Calu3 (cell line): ENCODE results near the gene RIPOR3. TPM values are rescaled to one million over a fixed set of nuclear protein-coding genes. Genes with fewer than 3 reads are reported as not detected.

Experiments
- BruUV-seq: library from RNA; stranded (reverse); fragments of 400-500 nt; replicated peaks from 2 replicates; lab custom pipeline; 2021; lab: Mats Ljungman, UMichigan
- CTCF ChIA-PET: fragments of 300-600 bp; sonication (Branson Sonifier 250); formaldehyde crosslinking; loops from one replicate; lab custom pipeline; 2022; ENCODE audit warnings: antibody characterized with exemption; lab: Charles Lee
- DNase-seq: peaks from one replicate; pipeline ENCODE4 v3.0.0; 2022
- H3K27ac Mint-ChIP-seq: one replicate; pipeline ENCODE4 v1.8.0; 2022; ENCODE audit warnings: mixed read lengths; ENCODE audit not compliant: unreplicated experiment
- H3K27me3 Mint-ChIP-seq: one replicate; pipeline ENCODE4 v1.8.0; 2022; ENCODE audit warnings: mixed read lengths; ENCODE audit not compliant: unreplicated experiment
- H3K36me3 Mint-ChIP-seq: one replicate; pipeline ENCODE4 v1.8.0; 2022; ENCODE audit warnings: mild to moderate bottlenecking, moderate library complexity, mixed read lengths; ENCODE audit not compliant: insufficient read depth, unreplicated experiment
- H3K4me1 Mint-ChIP-seq: one replicate; pipeline ENCODE4 v1.8.0; 2022; ENCODE audit warnings: mild to moderate bottlenecking, low read depth, mixed read lengths; ENCODE audit not compliant: unreplicated experiment
- H3K4me3 Mint-ChIP-seq: one replicate; pipeline ENCODE4 v1.8.0; 2022; ENCODE audit warnings: mild to moderate bottlenecking, low read depth, moderate library complexity, mixed read lengths; ENCODE audit not compliant: unreplicated experiment
- H3K9me3 Mint-ChIP-seq: one replicate; pipeline ENCODE4 v1.8.0; 2022; ENCODE audit warnings: low read depth, mixed read lengths; ENCODE audit not compliant: unreplicated experiment
- CTCF ChIP-seq: fragments of 200-600 bp; IDR thresholded peaks from one replicate; pipeline ENCODE4 v1.8.0; 2022; ENCODE audit warnings: antibody characterized with exemption; ENCODE audit not compliant: unreplicated experiment
- intact Hi-C: fragments of 100-400 bp; cut with micrococcal nuclease; formaldehyde crosslinking; loops from one replicate; pipeline ENCODE4 v1.10.0; 2022; ENCODE audit not compliant: unreplicated experiment
- total RNA-seq: library from RNA; stranded (reverse); gene quantifications from 2 replicates; pipeline ENCODE4 v1.2.3, GENCODE V29; 2022

The RIPOR3 gene
- total RNA-seq, 1 experiment from 2014 or later = 4.0 TPM

DNA sequence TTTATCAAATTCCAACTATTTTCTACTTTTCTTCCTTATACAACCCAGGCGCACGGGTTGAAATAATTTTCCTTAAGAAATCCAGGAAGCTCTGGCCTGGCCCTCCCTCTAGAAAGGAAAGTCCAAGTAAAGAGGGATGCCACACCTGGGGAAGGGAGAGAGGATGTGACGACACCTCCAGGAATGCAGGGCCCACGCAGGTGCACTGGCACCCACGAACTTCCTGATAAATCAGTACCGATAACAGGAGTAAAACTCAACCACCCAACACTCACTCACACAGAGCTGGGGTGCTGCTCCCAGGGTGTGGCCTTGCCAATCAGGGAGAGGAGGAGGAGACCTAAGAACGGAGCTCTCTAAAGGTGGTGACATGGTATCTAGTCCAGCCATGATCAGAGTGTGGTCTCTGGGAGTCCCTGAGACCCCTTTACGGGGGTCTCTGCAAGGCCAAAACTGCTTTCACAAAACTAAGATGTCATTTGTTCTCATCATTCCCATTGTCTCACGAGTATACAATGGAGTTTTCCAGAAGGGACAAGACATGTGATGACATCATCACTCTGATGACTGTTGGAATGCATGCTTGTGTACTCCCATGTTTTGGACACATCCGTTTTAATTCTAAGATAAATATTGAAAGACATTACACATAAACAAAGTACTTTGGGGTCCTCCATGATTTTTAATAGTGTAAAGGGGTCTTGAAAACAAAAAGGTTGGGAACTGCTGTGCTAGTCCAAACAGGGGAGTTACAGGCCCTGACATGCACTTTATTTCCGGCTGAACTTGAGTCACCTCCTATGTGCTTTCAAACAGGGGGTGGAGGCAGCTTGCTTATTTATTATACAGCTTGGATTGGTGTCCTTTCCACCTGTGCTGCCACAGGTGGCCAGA, 37.9 kb upstream of the RIPOR3 start:
- intact Hi-C loops = loop anchor here (1.0 to 2.0 kb wide), 2 partner anchors 32 to 51 kb away; no protein-coding TSS in a partner anchor
- no peak for TF ChIP-seq CTCF
- Mint-ChIP-seq H3K36me3 (peaks cover 68% of the 10 kb centered on the region), H3K4me1 (peaks cover 42% of the 10 kb centered on the region), H3K4me3 (peak overlapping the region; percentile 61), H3K9me3 (no peaks in the 10 kb centered on the region), H3K27me3 (no peaks in the 10 kb centered on the region), H3K27ac (peak overlapping the region; percentile 99)
- no TSS peak for BruUV-seq
- CTCF ChIA-PET = interaction anchor here (0.5 to 8.7 kb wide), 15 partner anchors 11 to 727 kb away, joined by 3 to 82 read pairs (median 7); no protein-coding TSS in a partner anchor
- peak; percentile 87 for DNase-seq

- peak overlapping the region; percentile 61 for H3K4me3 Mint-ChIP-seq
- intact Hi-C loops = loop anchor here (2.0 kb wide), 1 partner anchor 32 kb away; no protein-coding TSS in a partner anchor
- no peaks in the 10 kb centered on the region for H3K27me3 Mint-ChIP-seq
- TSS peak; percentile 30 for BruUV-seq
- H3K4me1 Mint-ChIP-seq = peaks cover 42% of the 10 kb centered on the region
- H3K36me3 Mint-ChIP-seq = peaks cover 61% of the 10 kb centered on the region
- DNase-seq = no peak
- H3K9me3 Mint-ChIP-seq = no peaks in the 10 kb centered on the region
- peak overlapping the region; percentile 99 for H3K27ac Mint-ChIP-seq
- CTCF ChIA-PET = interaction anchor here (0.5 to 8.7 kb wide), 23 partner anchors 10 to 762 kb away, joined by 3 to 82 read pairs (median 6); no protein-coding TSS in a partner anchor
- no peak for TF ChIP-seq CTCF
These were observed 37.2 kb upstream of the RIPOR3 start for GRCh38 chr20:50728486-50728980.

- CTCF ChIA-PET = interaction anchor here (0.5 to 8.7 kb wide), 21 partner anchors 10 to 761 kb away, joined by 3 to 82 read pairs (median 5); no protein-coding TSS in a partner anchor
- no peak for TF ChIP-seq CTCF
- H3K27ac Mint-ChIP-seq = peak overlapping the region; percentile 99
- H3K27me3 Mint-ChIP-seq = no peaks in the 10 kb centered on the region
- H3K4me3 Mint-ChIP-seq = peak overlapping the region; percentile 61
- BruUV-seq = TSS peak; percentile 47
- peak; percentile 61 for DNase-seq
- H3K4me1 Mint-ChIP-seq = peaks cover 42% of the 10 kb centered on the region
- H3K9me3 Mint-ChIP-seq = no peaks in the 10 kb centered on the region
- H3K36me3 Mint-ChIP-seq = peaks cover 55% of the 10 kb centered on the region
- intact Hi-C loops = loop anchor here (2.0 kb wide), 1 partner anchor 33 kb away; no protein-coding TSS in a partner anchor
These were observed 36.6 kb upstream of the RIPOR3 start for GRCh38 chr20:50727792-50728485.
